Fibroblast of the aortic adventitia (primary cell): Measurements from ENCODE around the gene PTP4A1. TPM values are rescaled to one million over a fixed set of nuclear protein-coding genes. Genes with fewer than 3 reads are reported as not detected.

ENCODE experiments used
- DNase-seq: peaks from one replicate; pipeline ENCODE4 v3.0.0-alpha.2; 2010; ENCODE audit warnings: low read depth
- H3K4me3 ChIP-seq: 2 replicates; pipeline ENCODE4 v1.5.1; 2011; ENCODE audit warnings: low read depth, mild to moderate bottlenecking, control low read depth, low read length, moderate library complexity
- CTCF ChIP-seq: IDR thresholded peaks from 2 replicates; pipeline ENCODE4 v1.5.1; 2011; ENCODE audit warnings: mild to moderate bottlenecking, low read length, control low read depth, inconsistent platforms; ENCODE audit not compliant: insufficient read depth
- total RNA-seq: library from RNA; depleted of rRNA; stranded (reverse); fragments of >200 nt; gene quantifications from 2 replicates; pipeline ENCODE4 v1.2.3, GENCODE V29; 2012; ENCODE audit warnings: low replicate concordance

Gene PTP4A1
- total RNA-seq, 1 donor: 46.1 TPM

- no peak overlapping the region for H3K4me3 ChIP-seq
- no peak for DNase-seq
- no peak for TF ChIP-seq CTCF
These were observed 29.3 kb upstream of the PTP4A1 start for GRCh38 chr6:63543001-63543400.

GRCh38 chr6:63543982-63544381, 28.3 kb upstream of the PTP4A1 start:
- no peak for TF ChIP-seq CTCF
- DNase-seq: no peak
- H3K4me3 ChIP-seq: no peak overlapping the region

GRCh38 chr6:63546236-63546635, 26.0 kb upstream of the PTP4A1 start:
- TF ChIP-seq CTCF: no peak
- no peak overlapping the region for H3K4me3 ChIP-seq
- DNase-seq: no peak

- no peak for DNase-seq
- no peak for TF ChIP-seq CTCF
- no peak overlapping the region for H3K4me3 ChIP-seq
These were observed 25.6 kb upstream of the PTP4A1 start for GRCh38 chr6:63546697-63547096.

GRCh38 chr6:63549076-63549475, 23.2 kb upstream of the PTP4A1 start:
- H3K4me3 ChIP-seq: no peak overlapping the region
- no peak for DNase-seq
- TF ChIP-seq CTCF: no peak

GRCh38 chr6:63553208-63553607, 19.1 kb upstream of the PTP4A1 start:
- no peak overlapping the region for H3K4me3 ChIP-seq
- no peak for TF ChIP-seq CTCF
- DNase-seq: no peak

- no peak for DNase-seq
- no peak overlapping the region for H3K4me3 ChIP-seq
- TF ChIP-seq CTCF: no peak
These were observed 18.4 kb upstream of the PTP4A1 start for GRCh38 chr6:63553900-63554299.
